ENCODE data around the gene PCDH9.

DNA sequence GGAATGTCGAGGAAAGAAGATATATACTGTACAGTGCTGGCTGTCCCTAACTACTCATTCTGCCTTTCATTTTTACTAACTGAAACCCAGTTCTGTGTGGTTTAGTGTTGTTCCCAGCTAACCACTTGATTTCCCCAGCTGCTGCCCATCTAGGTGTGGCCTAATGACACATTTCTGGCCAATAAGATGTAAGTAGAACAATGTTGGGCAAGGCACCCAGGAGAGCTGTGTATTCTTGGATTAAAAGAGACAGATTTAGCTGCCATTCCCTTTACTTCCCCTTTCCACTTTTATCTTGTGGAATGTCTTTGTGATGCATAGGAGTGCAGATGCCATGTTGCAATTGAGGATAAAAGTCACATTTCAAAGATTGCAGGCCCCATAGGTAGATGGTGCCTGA is 28.3 kb upstream of the PCDH9 start:
- TF ChIP-seq POLR2AphosphoS5 (IDR thresholded peaks at IDR 0.05; ENCODE audit: low read length) (no peak), GABPA (IDR thresholded peaks at IDR 0.05; ENCODE audit: low read depth) (no peak)
- TF ChIP-seq, protein P1, sequence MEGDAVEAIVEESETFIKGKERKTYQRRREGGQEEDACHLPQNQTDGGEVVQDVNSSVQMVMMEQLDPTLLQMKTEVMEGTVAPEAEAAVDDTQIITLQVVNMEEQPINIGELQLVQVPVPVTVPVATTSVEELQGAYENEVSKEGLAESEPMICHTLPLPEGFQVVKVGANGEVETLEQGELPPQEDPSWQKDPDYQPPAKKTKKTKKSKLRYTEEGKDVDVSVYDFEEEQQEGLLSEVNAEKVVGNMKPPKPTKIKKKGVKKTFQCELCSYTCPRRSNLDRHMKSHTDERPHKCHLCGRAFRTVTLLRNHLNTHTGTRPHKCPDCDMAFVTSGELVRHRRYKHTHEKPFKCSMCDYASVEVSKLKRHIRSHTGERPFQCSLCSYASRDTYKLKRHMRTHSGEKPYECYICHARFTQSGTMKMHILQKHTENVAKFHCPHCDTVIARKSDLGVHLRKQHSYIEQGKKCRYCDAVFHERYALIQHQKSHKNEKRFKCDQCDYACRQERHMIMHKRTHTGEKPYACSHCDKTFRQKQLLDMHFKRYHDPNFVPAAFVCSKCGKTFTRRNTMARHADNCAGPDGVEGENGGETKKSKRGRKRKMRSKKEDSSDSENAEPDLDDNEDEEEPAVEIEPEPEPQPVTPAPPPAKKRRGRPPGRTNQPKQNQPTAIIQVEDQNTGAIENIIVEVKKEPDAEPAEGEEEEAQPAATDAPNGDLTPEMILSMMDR (IDR thresholded peaks at IDR 0.05 in 2 of 3, conservative IDR thresholded peaks at IDR 0.05 in 1 of 3; ENCODE audit: control insufficient read depth in 2 of 3, extremely low read depth in 1 of 3, insufficient read depth in 1 of 3, low read depth in 3 of 3, low read length in 3 of 3): no peak
